ENCODE results near the gene SLC35F6. TPM values are rescaled to one million over a fixed set of nuclear protein-coding genes. Genes with fewer than 3 reads are reported as not detected.

SLC35F6 gene, protein sequence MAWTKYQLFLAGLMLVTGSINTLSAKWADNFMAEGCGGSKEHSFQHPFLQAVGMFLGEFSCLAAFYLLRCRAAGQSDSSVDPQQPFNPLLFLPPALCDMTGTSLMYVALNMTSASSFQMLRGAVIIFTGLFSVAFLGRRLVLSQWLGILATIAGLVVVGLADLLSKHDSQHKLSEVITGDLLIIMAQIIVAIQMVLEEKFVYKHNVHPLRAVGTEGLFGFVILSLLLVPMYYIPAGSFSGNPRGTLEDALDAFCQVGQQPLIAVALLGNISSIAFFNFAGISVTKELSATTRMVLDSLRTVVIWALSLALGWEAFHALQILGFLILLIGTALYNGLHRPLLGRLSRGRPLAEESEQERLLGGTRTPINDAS
- 76.9 and 110 TPM in 2 replicates for total RNA-seq (2022)
- Bru-seq, nascent RNA, result percentile 92 among the genes with signal in this experiment
- BruChase-seq, experiment 1, labeled RNA remaining after a 6-hour chase, result percentile 97 among the genes with signal in this experiment
- percentile 94 among the genes with signal in this experiment for BruChase-seq, experiment 2, labeled RNA remaining after a 2-hour chase
- long read RNA-seq, transcript SLC35F6-201 (6 exons, 3,898 nt), result major isoform, 30 of 39 reads
- long read RNA-seq, partial matches to known transcripts, result 6 of 39 reads
- long read RNA-seq, other reads (novel, unspliced or antisense), result 3 of 39 reads

DNA sequence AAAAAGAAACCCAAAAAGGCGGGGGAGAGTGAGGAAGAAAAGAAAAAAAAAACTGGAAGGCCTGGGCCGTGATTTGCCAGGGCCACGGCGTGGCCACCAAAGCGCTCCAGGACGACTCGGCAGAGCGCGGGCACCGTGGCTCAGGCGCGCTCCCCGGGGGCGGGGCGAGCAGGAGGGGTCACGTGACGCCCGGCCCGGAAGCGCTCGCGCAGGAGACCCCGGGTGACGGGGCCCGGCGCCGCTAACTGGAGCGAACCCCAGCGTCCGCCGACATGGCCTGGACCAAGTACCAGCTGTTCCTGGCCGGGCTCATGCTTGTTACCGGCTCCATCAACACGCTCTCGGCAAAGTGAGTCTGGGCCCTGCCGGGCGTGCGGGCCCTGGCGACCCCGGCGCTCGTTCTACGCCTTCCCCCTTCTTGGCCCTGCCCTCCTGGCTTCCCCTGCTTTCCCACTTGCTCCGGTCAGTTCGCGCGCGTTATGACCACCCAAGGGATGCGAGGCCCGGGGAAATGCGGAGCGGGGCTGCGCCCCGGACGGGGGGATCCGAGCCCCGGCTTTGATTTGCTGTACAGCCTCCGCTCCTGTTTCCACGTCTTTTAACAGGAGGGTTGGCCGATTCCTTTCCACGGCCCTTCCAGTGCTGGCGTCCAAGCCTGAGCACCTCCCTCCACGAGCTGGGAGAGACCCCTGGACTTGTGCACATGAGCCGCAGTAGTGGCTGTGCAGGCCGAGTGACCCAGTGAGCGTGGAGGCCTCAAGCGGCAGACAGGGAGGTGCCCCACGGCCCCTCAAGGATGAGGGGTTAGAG, at the start of gene SLC35F6:
Gene SLC35F6 (plus strand): TSS at position 207 of the 810 bp plus-strand sequence. CDS start 66 bp downstream, at position 273.
- TF ChIP-seq, protein P1, sequence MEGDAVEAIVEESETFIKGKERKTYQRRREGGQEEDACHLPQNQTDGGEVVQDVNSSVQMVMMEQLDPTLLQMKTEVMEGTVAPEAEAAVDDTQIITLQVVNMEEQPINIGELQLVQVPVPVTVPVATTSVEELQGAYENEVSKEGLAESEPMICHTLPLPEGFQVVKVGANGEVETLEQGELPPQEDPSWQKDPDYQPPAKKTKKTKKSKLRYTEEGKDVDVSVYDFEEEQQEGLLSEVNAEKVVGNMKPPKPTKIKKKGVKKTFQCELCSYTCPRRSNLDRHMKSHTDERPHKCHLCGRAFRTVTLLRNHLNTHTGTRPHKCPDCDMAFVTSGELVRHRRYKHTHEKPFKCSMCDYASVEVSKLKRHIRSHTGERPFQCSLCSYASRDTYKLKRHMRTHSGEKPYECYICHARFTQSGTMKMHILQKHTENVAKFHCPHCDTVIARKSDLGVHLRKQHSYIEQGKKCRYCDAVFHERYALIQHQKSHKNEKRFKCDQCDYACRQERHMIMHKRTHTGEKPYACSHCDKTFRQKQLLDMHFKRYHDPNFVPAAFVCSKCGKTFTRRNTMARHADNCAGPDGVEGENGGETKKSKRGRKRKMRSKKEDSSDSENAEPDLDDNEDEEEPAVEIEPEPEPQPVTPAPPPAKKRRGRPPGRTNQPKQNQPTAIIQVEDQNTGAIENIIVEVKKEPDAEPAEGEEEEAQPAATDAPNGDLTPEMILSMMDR (IDR thresholded peaks at IDR 0.05; ENCODE audit: unreplicated experiment), result no peak
- no peaks in the 10 kb centered on the region for H3K27me3 Mint-ChIP-seq (ENCODE audit: insufficient read depth, unreplicated experiment)
- ChIA-PET POLR2A (interaction anchor here (1.6 to 2.1 kb wide), 3 partner anchors 8 to 21 kb away, joined by 3 to 9 read pairs (median 5); partner anchors contain the start of gene CENPA), CTCF (interaction anchor here (0.5 to 1.8 kb wide), 5 partner anchors 16 to 242 kb away, joined by 3 to 5 read pairs (median 3); no protein-coding TSS in a partner anchor)
- H3K4me3 Mint-ChIP-seq (ENCODE audit: unreplicated experiment), result peak within 1 kb of the TSS; percentile 73
- peaks cover 6% of the 10 kb centered on the region for H3K36me3 Mint-ChIP-seq (ENCODE audit: insufficient read depth, unreplicated experiment)
- no peaks in the 10 kb centered on the region for H3K9me3 Mint-ChIP-seq (ENCODE audit: unreplicated experiment)
- peaks cover 21% of the 10 kb centered on the region for H3K4me1 Mint-ChIP-seq (ENCODE audit: insufficient read depth, unreplicated experiment)
- H3K27ac Mint-ChIP-seq (ENCODE audit: low read depth, unreplicated experiment), result peak within 1 kb of the TSS; percentile 86
- intact Hi-C loops (cut with micrococcal nuclease), result no loop called here
- DNase-seq (ENCODE audit: unreplicated experiment), result peak; percentile 73
- TSS peak; percentile 50 for BruUV-seq (replicated peaks)

DNA sequence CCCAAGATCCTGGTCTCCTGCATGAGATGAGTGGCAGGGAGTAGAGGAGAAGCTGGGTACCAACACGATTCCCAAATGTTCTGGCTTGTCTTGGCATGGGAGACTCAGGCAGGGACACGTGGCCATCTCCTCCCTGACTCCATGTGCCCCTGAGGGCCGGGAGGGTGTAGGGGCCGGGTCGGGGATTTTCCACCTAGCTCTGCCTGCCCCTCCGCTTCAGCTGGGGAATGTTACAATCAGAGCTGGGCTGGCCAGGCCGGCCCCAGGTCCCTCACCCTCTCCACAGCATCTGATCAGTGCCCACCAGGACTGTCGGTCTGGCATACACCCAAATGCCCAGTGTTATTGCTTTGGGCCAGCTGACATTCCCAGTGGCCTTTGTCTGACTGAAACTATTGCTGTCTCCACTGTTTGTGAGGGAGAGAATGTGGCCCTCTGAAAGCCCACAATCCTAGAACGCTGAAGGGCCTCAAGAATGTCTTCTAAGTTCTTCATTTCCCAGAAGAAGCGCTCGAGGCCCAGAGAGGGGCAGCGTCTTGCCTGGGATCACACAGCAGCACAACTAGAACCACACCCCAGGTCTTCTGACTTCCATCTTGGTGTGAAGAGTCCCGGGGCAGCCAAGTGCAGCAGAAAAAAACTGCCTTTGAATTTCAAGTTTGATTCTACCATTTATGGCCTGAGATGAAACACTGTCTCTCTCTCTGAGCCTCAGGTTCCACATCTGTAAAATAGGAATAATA, 48.4 kb upstream of the SLC35F6 start:
- Mint-ChIP-seq H3K9me3 (ENCODE audit: unreplicated experiment) (no peaks in the 10 kb centered on the region), H3K36me3 (ENCODE audit: insufficient read depth, unreplicated experiment) (no peaks in the 10 kb centered on the region), H3K27me3 (ENCODE audit: insufficient read depth, unreplicated experiment) (peaks cover 11% of the 10 kb centered on the region), H3K4me1 (ENCODE audit: insufficient read depth, unreplicated experiment) (peaks cover 4% of the 10 kb centered on the region), H3K27ac (ENCODE audit: low read depth, unreplicated experiment) (no peak overlapping the region), H3K4me3 (ENCODE audit: unreplicated experiment) (no peak overlapping the region)
- POLR2A ChIA-PET, result no interaction called here
- TF ChIP-seq, protein P1 (IDR thresholded peaks at IDR 0.05; ENCODE audit: unreplicated experiment), result no peak
- no peak for DNase-seq (ENCODE audit: unreplicated experiment)
- intact Hi-C loops (cut with micrococcal nuclease), result no loop called here
- BruUV-seq (replicated peaks), result no TSS peak
- CTCF ChIA-PET, result interaction anchor here (0.6 to 0.7 kb wide), 2 partner anchors 16 to 31 kb away, joined by 3 read pairs; no protein-coding TSS in a partner anchor

DNA sequence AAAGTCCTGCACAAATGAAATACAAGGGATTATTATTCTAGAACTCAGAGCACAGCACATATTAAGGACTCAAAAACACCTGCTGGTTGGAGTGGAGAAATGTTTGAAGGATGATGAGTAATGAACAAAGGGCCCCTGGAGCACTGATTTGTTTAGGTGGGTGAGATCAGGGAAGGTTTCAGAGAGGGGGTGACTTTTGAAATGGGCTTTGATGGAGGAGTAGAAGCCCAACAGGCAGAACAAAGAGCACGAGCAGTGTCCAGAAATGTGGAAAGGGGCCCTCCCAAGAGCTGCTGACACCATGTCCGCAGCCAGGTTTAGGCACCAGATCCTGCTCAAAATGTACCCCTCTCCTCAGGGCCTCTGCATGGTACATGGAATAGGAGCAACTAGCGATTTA, 47.7 kb upstream of the SLC35F6 start:
- Mint-ChIP-seq H3K4me3 (ENCODE audit: unreplicated experiment) (no peak overlapping the region), H3K4me1 (ENCODE audit: insufficient read depth, unreplicated experiment) (peaks cover 4% of the 10 kb centered on the region), H3K27ac (ENCODE audit: low read depth, unreplicated experiment) (no peak overlapping the region), H3K36me3 (ENCODE audit: insufficient read depth, unreplicated experiment) (no peaks in the 10 kb centered on the region), H3K9me3 (ENCODE audit: unreplicated experiment) (no peaks in the 10 kb centered on the region), H3K27me3 (ENCODE audit: insufficient read depth, unreplicated experiment) (peaks cover 11% of the 10 kb centered on the region)
- DNase-seq (ENCODE audit: unreplicated experiment), result no peak
- TF ChIP-seq, protein P1 (IDR thresholded peaks at IDR 0.05; ENCODE audit: unreplicated experiment), result no peak
- intact Hi-C loops (cut with micrococcal nuclease), result no loop called here
- no TSS peak for BruUV-seq (replicated peaks)
- ChIA-PET CTCF (interaction anchor here (2.0 kb wide), 1 partner anchor 29 kb away, joined by 10 read pairs; no protein-coding TSS in a partner anchor), POLR2A (no interaction called here)
